ENCODE results near the gene DUSP7.

- TF ChIP-seq CTCF (conservative IDR thresholded peaks at IDR 0.05; ENCODE audit: low read depth, low read length) = no peak
- no peak for TF ChIP-seq EZH2 (IDR thresholded peaks at IDR 0.05; ENCODE audit: borderline replicate concordance, low read depth, low read length, poor library complexity, severe bottlenecking)
These were observed 13.5 kb upstream of the DUSP7 start for GRCh38 chr3:52069855-52070254.

Measured in A673 (cell line).